Vagina (tissue), 2 donors: ENCODE measurements around the gene CTNND2.
"Not testable (repeated sequence)": the region's sequence is repeated elsewhere in the genome, so short reads cannot be mapped to it uniquely, and the experiment has no call there.

Experiments
- POLR2A ChIP-seq, 2 donors: fragments of 450-650 bp; IDR thresholded peaks; one replicate each; pipeline ENCODE4 v1.6.1; 2017; ENCODE audit warnings: antibody characterized with exemption in 2 of 2, mild to moderate bottlenecking in 2 of 2, moderate library complexity in 2 of 2
- TF ChIP-seq, protein P1 (sequence below), 3 experiments: fragments of 450-650 bp in 2 of 3; fragments of 200-600 bp in 1 of 3; sonication (generic) in 1 of 3; IDR thresholded peaks; one replicate each; pipeline ENCODE4 v1.5.1; 2017 to 2019; ENCODE audit warnings: antibody characterized with exemption in 3 of 3, mild to moderate bottlenecking in 2 of 3, moderate library complexity in 2 of 3

DNA sequence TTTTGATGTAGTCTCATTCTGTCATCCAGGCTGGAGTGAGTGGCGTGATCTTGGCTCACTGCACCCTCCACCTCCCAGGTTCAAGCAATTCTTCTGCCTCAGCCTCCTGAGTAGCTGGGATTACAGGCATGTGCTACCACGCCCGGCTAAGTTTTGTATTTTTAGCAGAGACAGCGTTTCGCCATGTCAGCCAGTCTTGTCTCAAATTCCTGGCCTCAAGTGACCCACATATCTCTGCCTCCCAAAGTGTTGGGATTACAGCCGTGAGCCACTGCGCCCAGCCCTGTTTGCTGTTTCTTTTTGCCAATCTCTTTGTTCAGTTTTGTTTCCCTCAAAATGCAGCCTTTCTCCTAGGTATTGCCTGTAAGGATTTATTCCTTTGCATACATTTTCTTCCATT, 287.6 kb downstream of the CTNND2 start:
- TF ChIP-seq, protein P1, sequence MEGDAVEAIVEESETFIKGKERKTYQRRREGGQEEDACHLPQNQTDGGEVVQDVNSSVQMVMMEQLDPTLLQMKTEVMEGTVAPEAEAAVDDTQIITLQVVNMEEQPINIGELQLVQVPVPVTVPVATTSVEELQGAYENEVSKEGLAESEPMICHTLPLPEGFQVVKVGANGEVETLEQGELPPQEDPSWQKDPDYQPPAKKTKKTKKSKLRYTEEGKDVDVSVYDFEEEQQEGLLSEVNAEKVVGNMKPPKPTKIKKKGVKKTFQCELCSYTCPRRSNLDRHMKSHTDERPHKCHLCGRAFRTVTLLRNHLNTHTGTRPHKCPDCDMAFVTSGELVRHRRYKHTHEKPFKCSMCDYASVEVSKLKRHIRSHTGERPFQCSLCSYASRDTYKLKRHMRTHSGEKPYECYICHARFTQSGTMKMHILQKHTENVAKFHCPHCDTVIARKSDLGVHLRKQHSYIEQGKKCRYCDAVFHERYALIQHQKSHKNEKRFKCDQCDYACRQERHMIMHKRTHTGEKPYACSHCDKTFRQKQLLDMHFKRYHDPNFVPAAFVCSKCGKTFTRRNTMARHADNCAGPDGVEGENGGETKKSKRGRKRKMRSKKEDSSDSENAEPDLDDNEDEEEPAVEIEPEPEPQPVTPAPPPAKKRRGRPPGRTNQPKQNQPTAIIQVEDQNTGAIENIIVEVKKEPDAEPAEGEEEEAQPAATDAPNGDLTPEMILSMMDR (IDR thresholded peaks at IDR 0.05) = not testable (repeated sequence)
- not testable (repeated sequence) for TF ChIP-seq POLR2A (IDR thresholded peaks at IDR 0.05)
